ENCODE results near the gene ZNFX1.

Gene ZNFX1

GRCh38 chr20:49252556-49253350 is 25.1 kb downstream of the ZNFX1 start:
- H3K4me3 ChIP-seq (ENCODE audit: low read depth in 1 of 2, low read length in 2 of 2), result no peak overlapping the region
- H3K27ac ChIP-seq (ENCODE audit: low read depth, low read length), result no peak overlapping the region
- H3K9ac ChIP-seq (ENCODE audit: low read depth in 1 of 2, low read length in 2 of 2), result no peak overlapping the region

GRCh38 chr20:49248879-49249665 is 28.8 kb downstream of the ZNFX1 start:
- no peaks in the 10 kb centered on the region for H3K9me3 ChIP-seq (ENCODE audit: control insufficient read depth in 1 of 2, low read length in 2 of 2)
- H3K36me3 ChIP-seq (ENCODE audit: control insufficient read depth in 1 of 2, insufficient read depth in 2 of 2, low read length in 2 of 2), result peaks cover 56 to 89% of the 10 kb centered on the region in 2 donors
- H3K9ac ChIP-seq (ENCODE audit: low read depth in 1 of 2, low read length in 2 of 2), result no peak overlapping the region
- H3K4me3 ChIP-seq (ENCODE audit: low read depth in 1 of 2, low read length in 2 of 2), result no peak overlapping the region
- no peak overlapping the region for H3K27ac ChIP-seq (ENCODE audit: low read depth, low read length)
- H3K27me3 ChIP-seq (ENCODE audit: control insufficient read depth in 1 of 2, insufficient read depth in 2 of 2, low read length in 2 of 2), result no peaks in the 10 kb centered on the region
- H3K4me1 ChIP-seq (ENCODE audit: control insufficient read depth in 1 of 2, insufficient read depth in 2 of 2, low read length in 2 of 2), result no peaks in the 10 kb centered on the region

More at GRCh38 chr20:49252556-49253350, 25.1 kb downstream of the ZNFX1 start:
- no peaks in the 10 kb centered on the region for H3K9me3 ChIP-seq (ENCODE audit: control insufficient read depth in 1 of 2, low read length in 2 of 2)
- H3K27me3 ChIP-seq (ENCODE audit: control insufficient read depth in 1 of 2, insufficient read depth in 2 of 2, low read length in 2 of 2), result no peaks in the 10 kb centered on the region
- peaks cover 67 to 94% of the 10 kb centered on the region in 2 donors for H3K36me3 ChIP-seq (ENCODE audit: control insufficient read depth in 1 of 2, insufficient read depth in 2 of 2, low read length in 2 of 2)
- H3K4me1 ChIP-seq (ENCODE audit: control insufficient read depth in 1 of 2, insufficient read depth in 2 of 2, low read length in 2 of 2), result no peaks in the 10 kb centered on the region

- peaks cover 58 to 89% of the 10 kb centered on the region in 2 donors for H3K36me3 ChIP-seq (ENCODE audit: control insufficient read depth in 1 of 2, insufficient read depth in 2 of 2, low read length in 2 of 2)
- H3K27me3 ChIP-seq (ENCODE audit: control insufficient read depth in 1 of 2, insufficient read depth in 2 of 2, low read length in 2 of 2), result no peaks in the 10 kb centered on the region
- H3K27ac ChIP-seq (ENCODE audit: low read depth, low read length), result no peak overlapping the region
- no peak overlapping the region for H3K9ac ChIP-seq (ENCODE audit: low read depth in 1 of 2, low read length in 2 of 2)
- no peaks in the 10 kb centered on the region for H3K4me1 ChIP-seq (ENCODE audit: control insufficient read depth in 1 of 2, insufficient read depth in 2 of 2, low read length in 2 of 2)
- no peaks in the 10 kb centered on the region for H3K9me3 ChIP-seq (ENCODE audit: control insufficient read depth in 1 of 2, low read length in 2 of 2)
- no peak overlapping the region for H3K4me3 ChIP-seq (ENCODE audit: low read depth in 1 of 2, low read length in 2 of 2)
These were observed 29.6 kb downstream of the ZNFX1 start for GRCh38 chr20:49248301-49248700.

DNA sequence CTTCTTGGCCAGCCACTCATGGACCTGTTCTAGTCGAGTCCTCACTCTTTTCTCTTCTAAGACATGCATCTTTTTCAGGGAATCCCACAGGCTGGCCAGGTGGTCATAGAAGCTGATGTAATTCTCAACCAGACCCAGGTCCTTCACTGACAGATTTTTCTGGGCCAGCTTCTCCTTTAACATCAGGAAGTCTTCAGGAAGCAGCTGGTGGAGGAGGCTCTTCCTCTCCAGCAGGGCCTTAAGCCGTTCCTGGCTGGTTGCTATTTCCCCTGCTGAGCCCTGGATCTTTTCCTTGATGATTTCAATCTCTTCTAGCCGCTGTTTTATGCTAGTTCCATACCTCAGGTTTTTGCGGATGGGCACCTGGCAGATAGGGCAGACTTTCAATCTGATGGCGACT is 30.1 kb downstream of the ZNFX1 start:
- Histone ChIP-seq H3K4me1 (ENCODE audit: control insufficient read depth in 1 of 2, insufficient read depth in 2 of 2, low read length in 2 of 2) (no peaks in the 10 kb centered on the region), H3K9me3 (ENCODE audit: control insufficient read depth in 1 of 2, low read length in 2 of 2) (no peaks in the 10 kb centered on the region), H3K36me3 (ENCODE audit: control insufficient read depth in 1 of 2, insufficient read depth in 2 of 2, low read length in 2 of 2) (peaks cover 60 to 89% of the 10 kb centered on the region in 2 donors), H3K27me3 (ENCODE audit: control insufficient read depth in 1 of 2, insufficient read depth in 2 of 2, low read length in 2 of 2) (no peaks in the 10 kb centered on the region), H3K4me3 (ENCODE audit: low read depth in 1 of 2, low read length in 2 of 2) (no peak overlapping the region), H3K9ac (ENCODE audit: low read depth in 1 of 2, low read length in 2 of 2) (no peak overlapping the region), H3K27ac (ENCODE audit: low read depth, low read length) (no peak overlapping the region)

- H3K4me3 ChIP-seq (ENCODE audit: low read depth in 1 of 2, low read length in 2 of 2), result no peak overlapping the region
- H3K27ac ChIP-seq (ENCODE audit: low read depth, low read length), result no peak overlapping the region
- H3K36me3 ChIP-seq (ENCODE audit: control insufficient read depth in 1 of 2, insufficient read depth in 2 of 2, low read length in 2 of 2), result peaks cover 64 to 87% of the 10 kb centered on the region in 2 donors
- H3K9me3 ChIP-seq (ENCODE audit: control insufficient read depth in 1 of 2, low read length in 2 of 2), result no peaks in the 10 kb centered on the region
- no peaks in the 10 kb centered on the region for H3K27me3 ChIP-seq (ENCODE audit: control insufficient read depth in 1 of 2, insufficient read depth in 2 of 2, low read length in 2 of 2)
- no peak overlapping the region for H3K9ac ChIP-seq (ENCODE audit: low read depth in 1 of 2, low read length in 2 of 2)
- no peaks in the 10 kb centered on the region for H3K4me1 ChIP-seq (ENCODE audit: control insufficient read depth in 1 of 2, insufficient read depth in 2 of 2, low read length in 2 of 2)
These were observed 30.6 kb downstream of the ZNFX1 start for GRCh38 chr20:49247169-49247723.

DNA sequence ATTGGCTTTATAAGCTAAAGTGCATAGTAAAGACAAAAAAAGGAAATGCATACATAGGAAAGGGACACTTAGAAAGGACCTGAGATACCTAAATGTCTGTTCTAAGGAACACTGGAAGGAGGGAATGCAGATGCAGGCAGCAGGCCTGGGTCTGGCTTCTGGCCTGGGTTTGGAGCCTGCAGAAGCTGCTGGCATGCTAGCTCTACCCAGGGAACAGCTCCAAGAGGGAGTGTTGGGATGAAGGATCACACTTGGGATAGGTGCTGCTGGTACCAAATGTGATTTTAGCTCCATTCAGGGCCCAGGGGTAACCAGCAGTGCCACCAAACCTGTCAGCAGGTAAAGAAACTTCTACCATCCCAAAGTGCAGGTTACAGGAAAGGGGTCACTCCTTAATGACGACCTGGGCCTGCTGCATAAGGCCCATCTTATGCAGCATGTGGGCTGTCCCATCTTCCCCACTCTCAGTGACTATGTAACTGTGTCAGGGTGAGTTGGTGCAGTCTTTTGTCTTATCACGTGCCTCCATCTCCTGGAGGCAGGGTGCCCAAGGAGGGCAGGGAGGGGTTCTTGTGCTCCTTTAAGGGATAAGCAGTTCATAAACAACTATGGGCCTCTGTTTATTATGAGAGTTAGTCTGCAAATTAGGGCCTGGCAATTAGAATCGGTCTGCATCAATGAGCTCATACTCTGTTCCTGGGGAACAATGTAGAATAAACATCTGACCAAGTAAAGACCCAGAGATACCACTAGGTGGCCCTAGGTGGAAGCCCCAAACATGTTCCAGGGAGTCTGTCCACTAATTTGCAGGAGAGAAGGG is 31.7 kb downstream of the ZNFX1 start:
- H3K4me3 ChIP-seq (ENCODE audit: low read depth in 1 of 2, low read length in 2 of 2), result no peak overlapping the region
- H3K36me3 ChIP-seq (ENCODE audit: control insufficient read depth in 1 of 2, insufficient read depth in 2 of 2, low read length in 2 of 2), result peaks cover 65 to 87% of the 10 kb centered on the region in 2 donors
- H3K27ac ChIP-seq (ENCODE audit: low read depth, low read length), result no peak overlapping the region
- H3K27me3 ChIP-seq (ENCODE audit: control insufficient read depth in 1 of 2, insufficient read depth in 2 of 2, low read length in 2 of 2), result no peaks in the 10 kb centered on the region
- H3K9me3 ChIP-seq (ENCODE audit: control insufficient read depth in 1 of 2, low read length in 2 of 2), result no peaks in the 10 kb centered on the region
- H3K4me1 ChIP-seq (ENCODE audit: control insufficient read depth in 1 of 2, insufficient read depth in 2 of 2, low read length in 2 of 2), result no peaks in the 10 kb centered on the region
- H3K9ac ChIP-seq (ENCODE audit: low read depth in 1 of 2, low read length in 2 of 2), result no peak overlapping the region

DNA sequence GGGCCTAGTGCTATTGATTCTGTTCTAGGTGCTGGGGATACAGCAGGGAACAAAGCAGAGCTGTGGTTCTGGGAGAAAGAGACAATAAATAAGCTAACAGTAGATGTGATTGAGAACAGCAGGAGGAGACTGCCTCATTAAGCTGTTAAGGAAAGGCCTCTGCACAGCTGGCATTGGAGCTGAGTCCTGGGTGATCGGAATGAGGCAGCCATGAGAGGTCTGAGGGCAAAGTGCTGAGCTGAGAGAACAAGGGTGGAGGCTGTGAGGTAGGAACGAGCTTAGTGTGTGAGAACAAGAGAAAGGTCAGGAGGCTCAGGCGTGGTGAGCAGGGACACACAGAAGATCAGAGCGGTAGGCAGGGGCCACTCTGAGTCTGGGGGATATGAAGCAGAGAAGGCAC is 40.3 kb downstream of the ZNFX1 start:
- H3K4me1 ChIP-seq (ENCODE audit: control insufficient read depth in 1 of 2, insufficient read depth in 2 of 2, low read length in 2 of 2), result peaks cover 0 to 8% of the 10 kb centered on the region in 2 donors
- peaks cover 61 to 86% of the 10 kb centered on the region in 2 donors for H3K36me3 ChIP-seq (ENCODE audit: control insufficient read depth in 1 of 2, insufficient read depth in 2 of 2, low read length in 2 of 2)
- H3K9me3 ChIP-seq (ENCODE audit: control insufficient read depth in 1 of 2, low read length in 2 of 2), result no peaks in the 10 kb centered on the region
- H3K9ac ChIP-seq (ENCODE audit: low read depth in 1 of 2, low read length in 2 of 2), result no peak overlapping the region
- H3K27me3 ChIP-seq (ENCODE audit: control insufficient read depth in 1 of 2, insufficient read depth in 2 of 2, low read length in 2 of 2), result no peaks in the 10 kb centered on the region
- no peak overlapping the region for H3K27ac ChIP-seq (ENCODE audit: low read depth, low read length)
- no peak overlapping the region for H3K4me3 ChIP-seq (ENCODE audit: low read depth in 1 of 2, low read length in 2 of 2)

- H3K36me3 ChIP-seq (ENCODE audit: control insufficient read depth in 1 of 2, insufficient read depth in 2 of 2, low read length in 2 of 2), result peaks cover 57 to 81% of the 10 kb centered on the region in 2 donors
These were observed 41.6 kb downstream of the ZNFX1 start for GRCh38 chr20:49236301-49236700.

GRCh38 chr20:49234831-49235230 is 43.0 kb downstream of the ZNFX1 start:
- peaks cover 59 to 83% of the 10 kb centered on the region in 2 donors for H3K36me3 ChIP-seq (ENCODE audit: control insufficient read depth in 1 of 2, insufficient read depth in 2 of 2, low read length in 2 of 2)
- no peak overlapping the region for H3K27ac ChIP-seq (ENCODE audit: low read depth, low read length)
- no peak overlapping the region for H3K4me3 ChIP-seq (ENCODE audit: low read depth in 1 of 2, low read length in 2 of 2)

More at GRCh38 chr20:49236301-49236700, 41.6 kb downstream of the ZNFX1 start:
- Histone ChIP-seq H3K9ac (ENCODE audit: low read depth in 1 of 2, low read length in 2 of 2) (no peak overlapping the region), H3K4me1 (ENCODE audit: control insufficient read depth in 1 of 2, insufficient read depth in 2 of 2, low read length in 2 of 2) (peaks cover 1 to 8% of the 10 kb centered on the region in 2 donors), H3K9me3 (ENCODE audit: control insufficient read depth in 1 of 2, low read length in 2 of 2) (no peaks in the 10 kb centered on the region), H3K4me3 (ENCODE audit: low read depth in 1 of 2, low read length in 2 of 2) (no peak overlapping the region), H3K27ac (ENCODE audit: low read depth, low read length) (no peak overlapping the region), H3K27me3 (ENCODE audit: control insufficient read depth in 1 of 2, insufficient read depth in 2 of 2, low read length in 2 of 2) (no peaks in the 10 kb centered on the region)

More at GRCh38 chr20:49234831-49235230, 43.0 kb downstream of the ZNFX1 start:
- Histone ChIP-seq H3K9ac (ENCODE audit: low read depth in 1 of 2, low read length in 2 of 2) (no peak overlapping the region), H3K27me3 (ENCODE audit: control insufficient read depth in 1 of 2, insufficient read depth in 2 of 2, low read length in 2 of 2) (no peaks in the 10 kb centered on the region), H3K4me1 (ENCODE audit: control insufficient read depth in 1 of 2, insufficient read depth in 2 of 2, low read length in 2 of 2) (peaks cover 13 to 23% of the 10 kb centered on the region in 2 donors), H3K9me3 (ENCODE audit: control insufficient read depth in 1 of 2, low read length in 2 of 2) (no peaks in the 10 kb centered on the region)
